KOPT-K1 (cell line): Measurements from ENCODE around the gene GCNA.
"Not testable (repeated sequence)": the region's sequence is repeated elsewhere in the genome, so short reads cannot be mapped to it uniquely, and the experiment has no call there.

Source experiments
- H3K27ac ChIP-seq: fragments of 200-600 bp; sonication (generic); 2 replicates; pipeline ENCODE4 v1.5.1; 2016; ENCODE audit warnings: antibody characterized with exemption, mild to moderate bottlenecking, low read depth, low read length; ENCODE audit not compliant: poor library complexity, severe bottlenecking
- H3K36me3 ChIP-seq: fragments of 200-600 bp; sonication (generic); 2 replicates; pipeline ENCODE4 v1.5.1; 2017; ENCODE audit warnings: antibody characterized with exemption, mild to moderate bottlenecking, low read length, moderate library complexity; ENCODE audit not compliant: insufficient read depth
- H3K9me3 ChIP-seq: fragments of 200-600 bp; sonication (generic); 2 replicates; pipeline ENCODE4 v1.5.1; 2017; ENCODE audit warnings: antibody characterized with exemption, low read length, mild to moderate bottlenecking; ENCODE audit not compliant: insufficient read depth, poor library complexity, severe bottlenecking

GCNA gene

DNA sequence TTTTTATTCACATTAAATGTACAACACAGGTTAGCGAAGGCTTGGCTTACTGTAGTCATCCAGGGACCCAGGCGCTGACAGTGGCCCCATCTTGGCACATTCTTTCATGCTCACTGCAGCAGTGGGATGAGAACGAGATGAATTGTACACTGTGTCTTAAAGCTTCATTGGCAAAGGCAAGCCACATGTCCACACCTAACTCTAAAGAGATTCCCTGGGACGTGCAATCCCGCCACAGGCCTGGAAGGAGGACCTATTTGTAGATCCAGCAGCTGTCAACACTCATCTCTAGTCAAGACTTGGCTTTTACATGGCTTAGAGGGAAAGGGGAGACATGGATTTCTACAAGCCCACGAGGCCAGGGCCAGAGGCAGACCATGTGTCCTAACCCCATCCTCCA is 56.1 kb downstream of the GCNA start:
- no peaks in the 10 kb centered on the region for H3K9me3 ChIP-seq
- no peak overlapping the region for H3K27ac ChIP-seq
- H3K36me3 ChIP-seq, result no peaks in the 10 kb centered on the region

DNA sequence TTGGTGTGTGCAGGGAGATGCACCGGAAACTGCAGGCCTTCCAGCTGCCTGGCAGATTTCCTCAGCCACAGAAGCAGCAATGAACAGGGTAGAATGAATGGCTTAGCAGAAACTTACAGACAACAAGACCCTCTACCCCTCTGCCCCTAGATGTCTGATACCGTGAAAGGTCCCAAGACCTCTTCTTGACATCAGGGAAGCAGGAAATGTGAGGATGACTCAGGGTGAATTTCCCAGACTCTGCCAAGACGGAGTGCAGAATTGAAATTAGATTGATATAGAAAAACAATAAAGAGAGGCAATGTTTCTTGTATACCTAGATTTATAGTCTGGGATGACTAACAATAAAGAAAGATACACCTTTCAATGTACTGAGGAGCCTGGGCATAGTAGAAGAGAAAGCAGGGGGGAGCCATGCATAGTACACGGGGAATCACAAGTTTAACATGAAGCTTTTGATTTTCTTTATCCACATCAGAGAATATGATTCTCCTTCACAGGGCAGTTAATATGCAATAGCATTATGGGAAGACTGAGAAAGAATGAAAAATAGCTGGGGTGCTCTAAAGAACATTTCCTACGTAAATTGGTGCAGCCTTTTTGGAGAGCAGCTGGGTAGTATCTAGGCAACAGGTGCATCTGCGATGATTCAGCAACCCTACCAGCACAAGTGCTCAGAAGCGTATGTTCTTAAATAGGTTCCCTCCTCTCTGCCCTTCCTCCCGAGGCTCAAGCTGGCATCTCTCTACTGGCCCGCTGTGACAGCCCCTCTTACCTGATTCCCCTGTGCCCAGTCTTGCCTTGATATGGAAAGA is 58.4 kb downstream of the GCNA start:
- peak overlapping the region; percentile 34 for H3K27ac ChIP-seq
- H3K9me3 ChIP-seq, result no peaks in the 10 kb centered on the region
- H3K36me3 ChIP-seq, result no peaks in the 10 kb centered on the region

DNA sequence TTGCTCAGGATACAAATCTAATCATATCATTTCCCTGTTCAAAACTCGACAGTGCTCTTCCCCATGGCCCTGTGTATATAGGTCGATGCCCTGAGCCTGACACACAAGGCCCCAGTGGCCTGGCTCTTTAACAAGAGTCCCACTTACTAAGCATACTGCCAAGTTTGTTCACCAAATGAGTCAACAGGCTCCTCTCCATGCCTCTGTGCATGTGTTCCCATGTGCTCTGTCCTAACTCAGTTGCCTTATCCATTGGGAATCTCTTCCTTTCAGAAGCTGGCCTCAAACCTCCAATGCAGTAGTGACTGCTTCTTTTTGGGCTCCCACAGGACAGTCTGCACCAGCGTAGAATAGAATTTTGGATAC is 59.0 kb downstream of the GCNA start:
- Histone ChIP-seq H3K36me3 (no peaks in the 10 kb centered on the region), H3K27ac (peak overlapping the region; percentile 34), H3K9me3 (no peaks in the 10 kb centered on the region)

DNA sequence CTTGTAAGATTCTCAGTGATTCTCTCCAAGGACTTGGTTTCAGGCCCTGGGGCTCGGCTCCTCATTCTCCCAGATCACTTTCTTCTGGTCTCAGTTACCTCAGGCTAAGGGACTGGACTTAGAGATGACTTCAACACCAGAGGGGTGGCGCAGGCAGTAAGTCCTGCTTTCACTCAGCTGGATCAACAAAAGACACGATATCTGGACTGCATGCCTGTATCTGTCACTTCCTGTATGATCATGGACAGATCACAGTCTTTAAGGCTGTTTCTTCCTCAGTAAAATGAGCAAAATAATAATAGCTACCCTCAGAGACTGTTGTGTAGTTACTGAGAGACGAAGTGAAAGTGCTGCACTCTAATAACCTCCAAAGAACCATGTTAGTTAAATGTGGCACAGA is 59.6 kb downstream of the GCNA start:
- Histone ChIP-seq H3K9me3 (no peaks in the 10 kb centered on the region), H3K36me3 (no peaks in the 10 kb centered on the region), H3K27ac (peak overlapping the region; percentile 34)

DNA sequence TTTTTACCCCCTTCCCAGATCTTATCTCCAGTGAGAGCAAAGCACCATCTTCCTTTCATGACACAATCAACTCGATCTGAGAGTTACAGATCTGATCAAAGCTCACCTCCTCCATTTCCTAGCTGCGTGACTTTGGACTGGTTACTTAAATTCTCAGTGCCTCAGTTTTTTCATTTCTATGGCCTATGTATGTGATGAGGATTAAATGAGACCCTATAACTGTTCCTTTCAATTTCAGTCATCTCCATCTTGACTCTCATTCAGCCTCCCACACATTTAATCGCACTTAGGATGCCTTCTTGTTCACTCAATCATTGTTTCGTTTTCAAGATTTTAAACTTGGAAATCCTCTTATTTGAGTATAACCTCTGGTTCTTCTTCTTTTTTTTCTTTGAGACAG is 60.2 kb downstream of the GCNA start:
- Histone ChIP-seq H3K9me3 (no peaks in the 10 kb centered on the region), H3K27ac (peak overlapping the region; percentile 34), H3K36me3 (no peaks in the 10 kb centered on the region)

DNA sequence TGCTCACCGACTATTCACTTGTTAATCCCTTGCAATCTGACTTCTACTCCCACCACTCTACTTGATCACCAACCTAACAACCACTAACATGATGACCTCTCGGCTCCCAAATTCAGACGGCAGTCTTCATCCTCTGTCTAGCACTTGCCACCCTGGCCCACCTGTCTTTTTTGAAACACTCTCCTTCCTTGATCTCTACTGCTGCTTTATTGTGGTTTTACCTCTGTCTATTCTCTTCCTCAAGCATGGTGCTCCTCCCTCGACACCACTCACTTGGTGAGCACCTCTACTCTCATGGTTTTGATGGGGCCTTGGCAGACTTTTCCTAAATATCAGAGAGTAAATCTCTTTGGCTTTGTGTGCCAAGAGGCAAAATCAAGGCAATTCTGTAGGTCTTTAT is 61.8 kb downstream of the GCNA start:
- H3K36me3 ChIP-seq, result no peaks in the 10 kb centered on the region
- no peaks in the 10 kb centered on the region for H3K9me3 ChIP-seq
- no peak overlapping the region for H3K27ac ChIP-seq

DNA sequence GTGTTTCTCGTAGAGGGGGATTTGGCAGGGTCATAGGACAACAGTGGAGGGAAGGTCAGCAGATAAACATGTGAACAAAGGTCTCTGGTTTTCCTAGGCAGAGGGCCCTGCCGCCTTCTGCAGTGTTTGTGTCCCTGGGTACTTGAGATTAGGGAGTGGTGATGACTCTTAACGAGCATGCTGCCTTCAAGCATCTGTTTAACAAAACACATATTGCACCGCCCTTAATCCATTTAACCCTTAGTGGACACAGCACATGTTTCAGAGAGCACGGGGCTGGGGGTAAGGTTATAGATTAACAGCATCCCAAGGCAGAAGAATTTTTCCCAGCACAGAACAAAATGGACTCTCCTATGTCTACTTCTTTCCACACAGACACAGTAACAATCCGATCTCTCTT is 66.2 kb downstream of the GCNA start:
- not testable (repeated sequence) for H3K27ac ChIP-seq, H3K36me3 ChIP-seq, H3K9me3 ChIP-seq

DNA sequence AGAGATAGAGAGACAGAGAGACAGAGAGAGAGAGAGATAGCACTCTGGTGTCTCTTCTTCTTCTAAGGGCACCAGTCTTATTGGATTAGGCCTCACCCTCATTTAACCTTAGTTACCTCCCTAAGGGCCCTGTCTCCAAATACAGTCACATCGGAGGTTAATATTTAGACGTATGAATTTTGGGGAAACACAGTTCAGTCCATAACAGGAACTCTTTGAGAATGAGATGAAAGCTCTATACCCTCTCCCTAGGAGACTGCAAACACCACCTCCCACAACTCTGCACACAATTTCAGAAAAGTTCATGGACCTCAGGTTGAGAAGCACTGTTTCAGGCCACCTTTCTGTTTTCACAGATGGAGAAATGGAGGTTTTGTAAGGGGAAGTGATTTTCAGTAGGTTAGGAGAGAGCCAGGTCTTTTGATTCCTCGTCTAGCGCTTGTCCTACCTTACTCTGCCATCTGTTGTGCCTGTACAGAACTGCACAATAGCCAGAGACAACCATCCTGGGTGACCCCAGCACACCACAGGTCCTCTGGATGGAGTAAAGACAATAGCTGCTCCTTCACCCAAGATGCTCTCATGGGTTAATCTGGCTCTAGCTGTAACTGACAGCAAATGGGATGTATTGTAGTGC is 72.2 kb downstream of the GCNA start:
- no peaks in the 10 kb centered on the region for H3K9me3 ChIP-seq
- no peaks in the 10 kb centered on the region for H3K36me3 ChIP-seq
- no peak overlapping the region for H3K27ac ChIP-seq

DNA sequence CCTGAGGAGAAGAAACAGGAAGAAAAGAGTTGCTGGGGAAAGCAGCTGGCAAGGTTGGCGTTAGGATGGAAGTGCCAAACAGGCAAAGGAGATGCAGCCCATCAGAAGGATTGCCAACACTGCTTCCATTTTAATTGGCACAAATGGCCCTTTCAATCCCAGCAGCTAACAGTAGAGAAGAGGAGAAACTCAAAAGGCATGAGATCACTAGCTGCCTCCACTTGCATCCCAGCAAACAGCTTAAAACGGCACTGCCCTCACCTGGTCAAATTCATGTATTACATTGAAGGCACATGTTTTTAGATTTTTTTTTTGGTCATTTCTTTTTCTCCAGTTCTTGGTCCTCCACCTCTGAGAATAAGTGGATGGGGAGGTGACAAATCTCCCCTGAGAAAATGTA is 74.2 kb downstream of the GCNA start:
- H3K36me3 ChIP-seq, result no peaks in the 10 kb centered on the region
- no peaks in the 10 kb centered on the region for H3K9me3 ChIP-seq
- H3K27ac ChIP-seq, result no peak overlapping the region

DNA sequence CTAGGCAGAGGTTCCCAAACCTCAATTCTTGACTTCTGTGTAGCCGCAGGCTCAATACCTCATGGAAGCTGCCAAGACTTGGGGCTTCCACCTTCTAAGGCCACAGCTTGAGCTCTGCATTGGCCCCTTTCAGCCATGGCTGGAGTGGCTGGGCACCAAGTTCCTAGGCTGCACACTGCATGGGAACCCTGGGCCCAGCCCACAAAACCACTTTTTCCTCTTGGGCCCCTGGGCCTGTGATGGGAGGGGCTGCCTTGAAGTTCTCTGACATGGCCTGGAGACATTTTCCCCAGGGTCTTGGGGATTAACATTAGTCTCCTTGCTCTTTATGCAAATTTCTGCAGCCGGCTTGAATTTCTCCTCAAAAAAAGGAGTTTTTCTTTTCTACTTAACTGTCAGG is 75.1 kb downstream of the GCNA start:
- Histone ChIP-seq H3K36me3 (no peaks in the 10 kb centered on the region), H3K27ac (no peak overlapping the region)

DNA sequence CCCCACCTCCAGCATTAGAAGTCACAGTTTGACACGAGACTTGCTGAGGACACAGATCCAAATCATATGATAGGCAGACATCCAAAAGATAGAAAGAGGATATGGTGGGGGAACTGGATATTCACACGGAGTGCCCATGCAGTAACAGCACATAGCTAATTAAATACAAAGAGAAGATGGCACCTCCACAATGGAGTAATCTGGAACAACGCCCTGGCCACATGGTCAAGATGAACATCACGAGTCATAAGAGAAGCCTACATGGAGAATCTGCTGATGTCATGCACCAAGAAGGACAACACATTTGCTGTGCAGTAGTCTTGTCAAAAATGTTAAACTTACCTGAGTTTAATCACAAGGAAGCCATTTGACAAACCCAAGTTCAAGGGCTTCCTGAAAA is 79.0 kb downstream of the GCNA start:
- no peak overlapping the region for H3K27ac ChIP-seq
- no peaks in the 10 kb centered on the region for H3K36me3 ChIP-seq
- no peaks in the 10 kb centered on the region for H3K9me3 ChIP-seq

More for the DNA sequence above, 75.1 kb downstream of the GCNA start:
- no peaks in the 10 kb centered on the region for H3K9me3 ChIP-seq

DNA sequence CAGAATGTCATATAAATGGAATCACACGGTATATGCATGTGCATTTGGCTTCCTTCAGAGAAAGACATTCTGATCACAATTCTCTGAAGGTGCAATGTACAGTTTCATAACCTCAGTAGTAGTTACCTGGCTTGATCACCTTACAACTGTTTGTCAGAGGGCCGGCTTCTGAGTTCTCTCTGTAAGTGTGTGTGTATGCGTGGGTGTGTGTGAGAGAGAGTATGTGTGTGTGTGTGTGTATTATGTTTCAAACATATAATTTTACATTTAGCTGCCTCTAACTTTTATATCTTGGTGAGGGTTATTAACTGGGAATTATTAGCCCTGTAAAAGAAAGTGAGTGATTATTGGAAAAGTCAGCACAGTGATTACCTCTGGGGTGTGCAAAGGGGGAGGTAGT is 81.1 kb downstream of the GCNA start:
- no peak overlapping the region for H3K27ac ChIP-seq
- no peaks in the 10 kb centered on the region for H3K9me3 ChIP-seq
- H3K36me3 ChIP-seq, result no peaks in the 10 kb centered on the region

DNA sequence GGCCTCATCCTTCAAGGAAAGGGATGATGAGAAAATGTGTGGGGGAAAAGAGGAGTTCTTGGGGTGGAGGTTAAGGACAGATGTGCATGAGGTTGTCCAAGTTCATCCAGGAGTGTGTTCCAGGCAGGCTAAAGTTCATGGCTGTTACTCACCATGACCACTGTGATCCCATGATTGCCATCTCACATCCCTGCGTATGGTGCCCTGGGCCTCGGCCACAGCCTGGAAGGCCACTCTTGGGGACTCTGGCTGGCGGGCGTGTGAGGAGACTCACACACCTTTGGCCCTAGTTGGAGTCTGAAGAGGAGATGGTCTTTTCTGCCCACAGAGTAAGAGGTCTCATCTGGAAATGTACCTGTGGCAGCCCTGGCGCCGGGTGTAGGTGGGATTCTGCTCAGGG is 81.7 kb downstream of the GCNA start:
- no peak overlapping the region for H3K27ac ChIP-seq
- no peaks in the 10 kb centered on the region for H3K36me3 ChIP-seq
- H3K9me3 ChIP-seq, result no peaks in the 10 kb centered on the region

DNA sequence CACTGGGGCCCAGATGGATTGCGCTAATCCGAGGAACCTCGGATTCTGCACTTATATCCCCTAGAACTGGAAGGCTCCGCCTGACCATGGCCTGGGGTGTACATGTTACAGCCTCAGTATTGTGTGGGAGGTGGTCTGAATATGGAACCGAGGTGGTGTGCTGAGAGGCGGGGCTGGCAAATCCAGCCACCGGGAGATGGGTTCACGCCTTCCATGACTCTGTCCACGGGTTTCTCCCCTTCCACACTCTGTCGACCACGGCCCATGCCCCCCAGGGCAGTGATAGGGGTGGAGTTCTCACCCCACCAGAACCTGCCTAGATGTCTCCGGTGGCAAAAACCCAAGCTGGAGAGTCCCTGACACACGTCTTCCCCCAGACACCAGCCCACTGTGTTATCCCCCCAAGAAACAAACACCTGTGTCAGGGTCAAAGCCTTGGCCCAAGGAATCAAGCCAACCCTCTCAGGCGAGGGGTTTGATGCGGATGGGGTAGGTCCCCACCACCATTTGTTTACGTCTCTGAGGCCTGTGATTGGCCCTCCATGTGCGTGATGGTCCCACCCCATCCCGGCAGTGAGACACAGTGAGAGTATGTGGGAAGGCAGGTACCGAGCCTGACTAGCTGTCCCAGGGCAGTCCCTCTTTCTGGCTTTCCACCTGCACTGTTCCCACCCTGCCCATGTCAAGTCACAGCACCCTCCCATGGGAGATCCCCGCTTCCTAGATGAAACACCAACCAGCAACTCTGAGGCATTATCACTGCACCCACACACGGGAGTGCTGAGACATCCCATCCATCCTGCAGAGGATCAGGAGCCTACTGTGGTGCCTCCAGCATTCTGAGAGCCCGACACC is 82.6 kb downstream of the GCNA start:
- Histone ChIP-seq H3K27ac (no peak overlapping the region), H3K36me3 (no peaks in the 10 kb centered on the region), H3K9me3 (no peaks in the 10 kb centered on the region)

DNA sequence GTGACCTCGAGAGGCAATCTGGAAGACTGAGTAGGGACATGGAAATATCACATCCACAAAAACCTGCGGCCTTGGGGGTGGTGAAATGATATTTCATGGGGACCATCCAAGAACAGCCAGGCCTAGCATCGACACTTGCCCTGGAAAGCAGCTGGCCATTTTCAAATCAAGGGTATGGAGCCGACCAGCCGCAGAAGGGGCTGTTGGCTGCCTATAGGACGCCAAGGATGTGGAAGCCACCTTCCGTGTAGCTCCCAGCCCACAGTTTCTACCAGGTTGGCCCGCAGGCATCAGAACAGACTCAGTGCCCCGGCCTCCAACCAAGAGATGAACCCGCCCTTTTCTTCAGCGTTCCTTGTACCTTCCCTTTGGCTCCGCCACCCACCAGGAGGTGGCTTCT is 83.7 kb downstream of the GCNA start:
- no peaks in the 10 kb centered on the region for H3K9me3 ChIP-seq
- no peaks in the 10 kb centered on the region for H3K36me3 ChIP-seq
- H3K27ac ChIP-seq, result no peak overlapping the region
